IPS-NIHi11 (cell line): ENCODE results near the gene FHOD3.

Experiments used
- DNase-seq: peaks from one replicate; pipeline ENCODE4 v3.0.0; 2012; ENCODE audit warnings: mixed read lengths, low spot score

Gene FHOD3

DNA sequence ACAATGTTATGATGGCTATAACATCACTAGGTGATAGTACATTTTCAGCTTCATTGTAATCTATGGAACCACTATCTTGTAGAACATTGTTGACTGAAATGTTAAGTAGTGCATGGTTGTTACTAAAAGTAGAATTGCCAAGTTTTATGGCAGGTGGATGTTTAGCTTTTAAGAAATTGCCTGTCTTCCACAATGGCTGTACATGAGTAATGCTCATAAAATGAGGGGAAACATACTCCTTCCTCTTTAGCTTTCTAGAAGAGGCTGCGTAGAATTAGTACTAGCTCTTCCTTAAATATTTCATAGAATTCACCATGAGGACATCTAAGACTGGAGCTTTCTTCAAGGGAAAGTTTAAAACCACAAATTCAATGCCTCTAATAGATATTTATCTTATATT is 370.3 kb downstream of the FHOD3 start:
- DNase-seq = no peak

DNA sequence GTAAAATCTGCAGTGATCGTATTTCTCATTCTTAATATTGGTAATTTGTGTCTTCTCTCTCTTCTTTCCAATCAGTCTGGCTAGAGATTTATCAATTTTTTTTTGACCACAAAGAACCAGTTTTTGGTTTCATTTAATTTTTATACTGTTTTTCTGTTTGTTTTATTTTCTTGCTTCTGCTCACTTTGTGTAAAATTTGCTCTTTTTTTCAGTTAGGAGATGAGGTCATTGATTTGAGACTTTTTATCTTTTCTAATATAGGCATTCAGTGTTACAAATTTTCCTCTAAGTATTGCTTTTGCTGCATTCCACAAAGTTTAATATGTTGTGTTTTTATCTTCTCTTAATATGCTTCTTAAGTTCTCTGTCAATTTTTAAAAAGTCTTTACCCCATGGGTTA is 370.8 kb downstream of the FHOD3 start:
- DNase-seq = no peak

DNA sequence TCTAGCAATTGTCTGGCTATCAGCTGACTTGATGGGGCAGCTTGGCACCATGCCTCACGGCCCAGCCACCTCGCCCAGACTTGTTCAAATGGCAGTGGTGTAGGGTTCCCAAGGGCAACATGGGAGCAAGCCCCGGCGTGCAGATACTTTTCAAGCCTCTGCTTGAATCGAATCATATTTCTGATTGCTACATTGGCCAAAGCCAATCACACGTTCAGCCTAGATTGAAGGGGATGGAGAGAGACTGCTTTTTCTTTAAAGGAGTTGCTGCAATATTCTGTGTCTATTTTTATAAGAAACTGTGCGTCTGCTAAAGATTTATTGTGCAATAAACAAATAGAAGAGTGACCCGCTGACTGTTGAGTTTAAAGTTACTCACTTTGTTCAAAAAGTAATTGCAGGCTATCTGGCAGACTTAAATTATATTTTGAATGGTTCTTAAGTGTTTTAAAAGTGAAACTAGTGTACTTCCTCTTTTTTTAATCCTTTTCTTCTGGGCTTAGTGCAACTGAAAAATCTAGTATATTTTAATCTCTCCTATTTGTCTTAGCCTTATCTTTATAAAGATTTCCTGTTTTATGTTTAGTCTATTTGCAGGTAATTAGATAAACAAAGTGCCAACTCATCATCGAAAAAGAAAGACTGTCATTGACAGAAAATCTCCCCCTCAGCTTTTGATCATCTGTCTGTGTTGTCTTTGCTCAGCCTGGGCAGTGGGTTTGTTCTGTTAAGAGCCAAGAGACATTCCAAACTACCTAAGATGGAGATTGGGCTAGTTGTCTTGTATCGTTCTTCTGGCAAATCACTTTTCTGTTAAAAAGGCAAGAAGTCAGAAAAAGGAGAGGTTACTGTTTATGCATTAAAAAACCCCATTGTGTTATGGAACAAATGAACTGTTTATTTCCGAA is 375.2 kb downstream of the FHOD3 start:
- DNase-seq = no peak

DNA sequence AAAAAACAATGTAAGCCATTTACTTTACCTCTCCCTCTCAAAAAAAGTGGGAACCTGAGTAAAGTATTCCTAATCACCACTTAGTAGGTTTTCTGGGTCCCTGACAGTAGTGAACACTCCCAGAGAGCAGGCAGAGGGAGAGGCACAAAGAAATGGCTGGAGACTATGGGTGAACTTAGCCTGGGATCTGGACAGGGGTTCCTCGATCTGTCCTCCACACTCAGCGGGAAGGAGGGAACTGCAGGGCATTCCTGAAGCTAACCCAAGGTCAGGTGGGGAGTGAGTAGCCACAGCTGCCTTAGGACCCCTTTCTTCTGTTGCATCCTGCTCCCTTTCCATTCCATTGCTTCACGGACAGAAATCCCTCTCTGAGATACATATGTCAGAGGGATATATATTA is 375.9 kb downstream of the FHOD3 start:
- DNase-seq = no peak

DNA sequence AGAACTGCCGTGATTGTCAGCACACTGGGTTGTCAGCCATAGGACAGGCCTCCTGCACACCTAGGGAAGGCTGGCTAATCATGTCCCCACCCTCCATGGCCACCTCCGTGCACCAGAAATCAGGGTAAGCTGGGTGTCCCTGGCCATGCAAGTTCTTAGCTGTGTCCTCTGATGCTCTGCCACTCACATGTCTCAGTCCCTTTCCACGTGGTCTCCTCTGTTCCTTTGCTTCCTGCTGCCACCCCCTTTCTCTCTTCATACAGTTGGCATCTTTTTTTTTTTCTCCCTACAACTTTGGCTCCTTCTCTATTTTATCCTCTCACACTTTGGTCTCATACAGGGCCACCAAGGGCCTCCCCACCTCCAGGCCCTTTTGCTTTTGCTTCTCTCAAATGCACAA is 377.6 kb downstream of the FHOD3 start:
- no peak for DNase-seq

DNA sequence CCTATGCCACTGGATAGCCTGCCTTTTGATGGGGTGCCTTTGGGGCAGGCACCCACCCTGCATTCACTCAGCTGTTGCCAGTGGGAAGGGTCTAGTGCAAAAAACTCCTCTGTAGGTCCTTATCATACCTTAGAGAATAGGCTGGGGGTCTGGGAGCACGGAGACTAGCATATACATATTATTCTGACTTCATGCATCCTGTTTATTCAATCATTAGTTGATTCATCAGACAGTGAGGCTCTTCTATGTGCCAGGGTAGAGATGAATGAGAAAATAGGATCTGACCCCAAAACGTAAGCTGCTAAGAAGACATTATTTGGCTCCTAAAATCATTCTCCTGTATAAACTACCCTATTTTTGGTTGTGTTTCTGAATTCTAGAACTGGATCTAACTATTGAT is 378.0 kb downstream of the FHOD3 start:
- DNase-seq = no peak

DNA sequence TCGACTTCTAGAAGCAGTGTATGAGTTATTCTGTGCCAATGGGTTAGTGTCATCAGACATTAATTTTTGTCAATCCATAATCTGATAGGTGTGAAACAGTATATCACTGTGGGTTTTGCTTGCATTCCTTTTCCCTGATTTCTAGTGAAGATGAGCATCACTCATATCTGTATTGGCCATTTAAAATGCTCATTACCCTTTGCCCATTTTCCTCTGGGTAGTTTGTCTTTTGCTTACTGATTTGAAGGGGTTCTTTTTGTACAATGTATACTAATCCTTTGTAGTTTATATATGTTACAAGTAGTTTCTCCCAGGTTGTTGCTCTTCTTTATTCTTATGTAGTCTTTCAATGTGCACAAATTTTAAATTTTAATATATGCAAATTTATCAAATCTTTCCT is 379.1 kb downstream of the FHOD3 start:
- no peak for DNase-seq

DNA sequence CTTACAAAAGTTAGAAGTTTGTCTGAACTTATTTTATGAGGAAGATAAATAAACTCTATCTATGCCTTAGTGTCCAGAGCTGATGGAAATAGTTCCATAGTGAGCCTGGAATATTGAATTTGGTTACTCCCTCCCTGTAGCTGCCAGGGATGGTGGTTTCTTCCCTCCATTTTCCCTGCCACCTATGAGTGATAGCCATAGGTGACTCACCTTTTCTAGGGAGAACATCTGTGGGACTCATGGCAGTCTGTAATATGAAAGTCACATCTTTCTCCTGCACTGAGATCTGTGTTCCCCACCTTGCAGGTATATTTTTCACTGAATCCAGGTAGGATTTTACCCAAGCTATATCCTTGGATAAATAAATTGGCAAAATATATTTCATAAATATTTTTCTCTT is 382.5 kb downstream of the FHOD3 start:
- no peak for DNase-seq

DNA sequence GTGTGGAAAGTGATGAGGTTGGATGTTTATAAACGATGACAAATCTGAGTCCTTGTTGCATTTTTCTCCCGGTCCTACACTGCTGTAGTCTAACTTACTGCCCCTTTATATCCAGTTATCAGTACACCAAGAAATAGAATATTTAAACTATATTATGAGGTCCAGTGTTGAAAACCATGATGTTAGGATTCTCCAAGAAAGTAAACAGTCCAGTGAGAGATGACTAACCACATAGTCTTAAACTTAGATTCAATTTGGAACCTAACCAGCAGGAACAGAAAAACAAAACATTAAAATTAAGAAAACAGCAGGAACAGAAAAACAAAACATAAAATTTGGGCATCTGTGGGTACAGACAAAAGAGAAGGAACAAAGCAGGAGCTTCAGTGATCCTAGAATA is 388.1 kb downstream of the FHOD3 start:
- no peak for DNase-seq

DNA sequence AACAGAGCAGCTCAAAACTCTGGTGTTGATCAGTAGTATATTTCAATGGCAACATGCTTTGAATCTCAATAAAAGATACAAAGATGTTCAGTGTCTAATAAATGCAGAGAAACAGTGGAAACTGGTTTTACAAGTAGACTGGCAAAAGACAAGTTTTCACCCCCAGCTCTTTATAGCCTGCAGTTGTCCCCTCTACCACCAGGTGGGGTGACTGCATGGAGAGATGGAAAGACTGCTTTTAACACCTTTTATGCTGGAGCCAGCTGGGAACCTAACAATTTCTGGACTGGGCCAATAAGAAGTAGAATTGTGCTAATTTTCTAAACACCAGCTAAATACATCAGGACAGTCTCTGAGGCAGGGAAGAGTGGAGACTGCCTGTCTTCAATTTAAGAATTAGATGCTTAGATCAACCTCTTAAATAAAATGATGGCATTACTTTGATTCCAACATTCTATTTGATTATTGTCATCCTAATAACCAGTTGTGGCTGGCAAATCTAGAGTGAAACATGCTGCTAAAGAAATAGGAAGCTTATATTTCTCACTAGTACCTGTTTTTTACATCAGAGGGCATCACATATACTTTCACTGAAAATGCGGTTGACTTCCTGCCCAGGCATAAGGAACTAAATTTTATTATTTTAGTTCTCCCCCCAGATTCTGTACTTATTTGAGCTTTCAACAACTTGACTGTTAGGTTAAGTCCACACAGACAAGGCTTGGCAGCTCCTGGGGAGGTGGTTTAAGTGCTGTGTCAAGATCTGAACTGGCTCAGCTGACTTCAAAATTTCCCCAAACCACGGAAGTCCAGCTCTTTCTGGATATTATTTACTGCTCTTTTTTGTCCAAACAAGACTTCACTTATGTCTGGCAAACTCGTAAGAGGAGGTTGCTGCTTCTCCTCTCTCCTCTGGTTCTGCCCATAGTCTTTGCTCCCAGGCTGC is 390.8 kb downstream of the FHOD3 start:
- peak; percentile 80 for DNase-seq

DNA sequence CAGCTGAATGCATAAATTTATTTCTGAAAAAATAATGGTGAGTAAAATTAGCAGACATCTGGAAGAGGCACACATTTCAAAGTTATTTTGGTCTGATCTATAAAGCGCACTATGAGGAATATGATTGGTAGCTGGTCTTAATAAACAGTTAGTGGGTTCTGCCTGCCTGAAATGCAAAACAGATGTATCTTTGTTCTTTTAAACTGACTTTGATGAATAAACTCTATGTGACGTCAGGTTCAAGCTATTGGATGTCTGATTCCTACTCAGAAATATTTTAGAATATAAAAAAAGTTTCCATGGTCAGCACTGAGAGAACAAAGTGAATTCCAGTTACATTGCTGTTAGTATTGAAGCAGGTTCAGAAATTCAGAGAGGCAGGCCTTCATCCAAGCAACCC is 394.9 kb downstream of the FHOD3 start:
- no peak for DNase-seq

DNA sequence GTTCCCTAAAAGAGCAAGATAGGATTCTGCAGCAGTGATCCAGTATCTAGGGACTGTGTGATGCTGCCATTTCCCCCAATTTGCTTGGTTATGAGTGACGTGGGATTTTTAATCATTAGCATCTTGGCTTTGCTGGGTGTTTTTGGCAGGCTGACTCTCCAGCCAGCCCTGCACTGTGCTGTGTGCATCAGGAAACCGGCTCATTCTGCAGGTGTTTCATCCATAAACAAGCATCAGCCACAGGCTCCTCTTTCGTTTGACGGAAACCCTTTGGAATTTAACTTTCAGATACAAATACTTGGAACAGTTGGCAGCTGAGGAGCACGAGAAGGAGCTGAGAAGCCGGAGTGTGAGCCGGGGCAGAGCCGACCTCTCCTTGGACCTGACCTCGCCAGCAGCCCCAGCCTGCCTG is 395.4 kb downstream of the FHOD3 start:
- DNase-seq = no peak

DNA sequence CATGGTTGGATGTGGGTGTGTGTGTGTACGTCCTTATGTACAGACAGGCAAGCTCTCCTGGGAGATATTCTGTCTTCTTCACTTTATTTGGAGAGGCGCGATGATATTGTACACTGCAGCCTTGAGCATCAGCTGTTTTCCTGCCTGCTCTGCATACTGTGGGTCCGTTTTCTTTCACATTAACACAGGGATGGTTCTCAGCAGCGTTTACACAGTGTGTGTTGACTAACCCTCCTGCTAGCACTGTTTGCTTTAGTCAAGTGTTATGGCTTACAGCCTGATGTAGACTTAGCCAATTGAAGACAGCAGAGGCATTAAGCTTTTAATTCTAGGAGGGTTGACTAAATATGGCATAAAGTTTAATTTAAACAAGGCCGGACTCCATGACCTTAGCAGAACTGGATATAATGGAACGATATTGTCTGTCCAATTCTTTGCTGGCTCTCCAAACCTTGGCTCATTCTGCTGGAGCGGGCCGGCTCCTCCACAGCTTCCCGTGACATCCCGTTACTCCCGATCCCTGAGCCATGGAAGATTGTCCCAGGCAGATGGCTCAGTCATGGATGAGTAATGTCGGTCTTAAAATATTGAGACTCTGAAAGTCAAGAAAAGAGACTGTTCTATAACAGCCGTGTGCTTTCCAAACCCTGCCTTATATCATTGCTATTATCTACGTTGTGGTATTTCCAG is 396.6 kb downstream of the FHOD3 start:
- DNase-seq = no peak

DNA sequence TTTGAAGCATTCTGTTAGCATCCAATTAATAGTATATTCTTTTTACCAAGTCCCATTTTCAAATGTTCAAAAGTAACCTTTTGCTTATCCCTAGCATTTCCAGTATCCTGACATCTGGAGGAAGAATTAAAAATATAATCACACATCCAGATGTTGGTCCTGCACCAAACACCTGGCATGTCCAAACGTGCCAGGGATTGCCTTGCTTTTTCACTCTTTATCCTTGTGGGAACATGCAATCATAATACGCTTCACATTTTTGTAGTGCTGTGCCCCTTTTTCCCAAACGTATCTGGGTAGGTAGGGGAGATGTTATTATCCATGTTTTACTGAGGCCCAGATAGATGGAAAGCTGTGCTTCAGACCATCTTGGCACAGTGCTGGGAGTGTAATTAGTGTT is 398.3 kb downstream of the FHOD3 start:
- no peak for DNase-seq

DNA sequence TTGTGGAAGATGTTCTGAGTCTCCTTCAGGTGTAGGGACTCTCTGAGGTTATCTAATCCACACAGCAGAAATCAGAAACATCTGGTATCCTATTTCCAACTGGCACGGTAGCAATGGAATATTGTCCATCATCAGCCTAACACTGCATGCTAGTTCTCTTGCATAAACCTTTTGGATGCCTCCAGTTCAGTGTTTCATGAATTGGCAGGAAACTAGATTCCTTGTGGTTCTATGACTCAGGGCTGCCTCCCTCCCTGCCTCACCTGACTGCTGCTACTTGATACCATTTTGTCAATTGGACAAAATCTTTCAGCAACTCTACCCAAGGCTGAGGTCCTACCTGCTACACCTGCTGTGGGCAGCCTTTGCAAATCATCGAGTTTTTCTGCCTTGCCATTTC is 400.4 kb downstream of the FHOD3 start:
- DNase-seq = no peak

DNA sequence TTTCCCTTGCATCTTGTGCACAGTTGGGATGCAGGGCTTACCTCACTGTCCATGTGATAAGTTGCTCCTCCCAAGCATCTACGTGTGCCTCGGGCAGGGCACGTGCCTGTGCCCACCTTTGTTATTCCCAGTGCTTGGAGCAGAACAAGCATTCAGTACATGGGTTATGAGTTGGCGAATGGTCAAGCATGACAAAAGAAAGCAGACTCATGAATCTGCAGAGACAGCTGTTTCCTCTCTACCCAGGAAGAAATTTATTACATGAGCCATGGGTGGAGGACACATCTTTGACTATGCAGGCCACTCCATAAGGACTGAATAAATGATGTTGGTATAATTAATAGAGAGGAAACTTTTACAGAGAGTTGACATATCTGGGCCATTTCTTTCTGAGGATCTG is 403.4 kb downstream of the FHOD3 start:
- no peak for DNase-seq

DNA sequence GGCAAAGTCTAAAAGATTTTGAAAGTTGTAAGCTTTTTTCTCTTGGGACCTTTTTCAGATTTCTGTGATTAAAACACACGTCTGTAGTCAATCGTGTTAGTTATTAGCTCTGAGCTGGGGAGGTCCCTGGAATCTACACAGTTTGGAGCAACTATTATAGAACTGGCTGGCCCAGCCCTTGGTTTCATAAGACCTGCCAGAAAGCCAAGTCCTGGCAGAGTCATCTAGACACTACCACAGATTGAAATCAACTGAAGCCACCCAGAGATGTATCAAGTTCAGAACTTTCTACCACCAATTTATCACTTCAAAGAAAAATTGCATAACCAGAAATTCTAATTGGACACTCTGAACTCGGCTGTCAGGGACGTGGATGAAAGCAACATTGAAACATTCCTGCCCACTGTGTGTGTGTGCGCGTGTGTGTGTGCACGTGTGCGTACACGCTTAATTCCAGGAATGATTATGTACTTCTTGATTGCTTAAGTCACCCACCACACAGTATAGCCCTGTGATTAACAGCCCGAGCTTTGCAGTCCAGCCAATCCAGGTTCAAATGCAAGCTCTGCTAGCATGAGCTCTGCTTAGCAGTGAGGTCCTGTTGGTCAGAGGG is 405.0 kb downstream of the FHOD3 start:
- DNase-seq = no peak

DNA sequence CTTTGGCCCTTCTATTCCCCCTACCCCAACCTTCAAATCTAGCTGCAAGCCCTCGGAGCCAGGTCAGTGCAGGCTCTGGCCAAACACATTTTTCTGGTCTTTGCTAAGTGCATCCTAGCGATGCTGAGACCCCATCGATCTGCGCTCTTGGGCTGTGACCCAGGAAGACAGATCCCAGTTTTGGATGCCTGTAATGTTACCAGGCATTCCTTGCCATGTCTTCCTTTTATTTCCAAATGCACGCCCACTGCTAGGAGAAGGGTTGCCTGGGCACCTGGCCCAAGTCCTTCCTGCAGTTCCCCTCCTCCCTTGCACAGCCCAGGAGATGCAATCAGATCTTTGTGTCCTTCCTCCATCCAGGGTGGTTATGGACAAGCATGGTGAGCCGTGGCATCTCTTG is 406.6 kb downstream of the FHOD3 start:
- no peak for DNase-seq

DNA sequence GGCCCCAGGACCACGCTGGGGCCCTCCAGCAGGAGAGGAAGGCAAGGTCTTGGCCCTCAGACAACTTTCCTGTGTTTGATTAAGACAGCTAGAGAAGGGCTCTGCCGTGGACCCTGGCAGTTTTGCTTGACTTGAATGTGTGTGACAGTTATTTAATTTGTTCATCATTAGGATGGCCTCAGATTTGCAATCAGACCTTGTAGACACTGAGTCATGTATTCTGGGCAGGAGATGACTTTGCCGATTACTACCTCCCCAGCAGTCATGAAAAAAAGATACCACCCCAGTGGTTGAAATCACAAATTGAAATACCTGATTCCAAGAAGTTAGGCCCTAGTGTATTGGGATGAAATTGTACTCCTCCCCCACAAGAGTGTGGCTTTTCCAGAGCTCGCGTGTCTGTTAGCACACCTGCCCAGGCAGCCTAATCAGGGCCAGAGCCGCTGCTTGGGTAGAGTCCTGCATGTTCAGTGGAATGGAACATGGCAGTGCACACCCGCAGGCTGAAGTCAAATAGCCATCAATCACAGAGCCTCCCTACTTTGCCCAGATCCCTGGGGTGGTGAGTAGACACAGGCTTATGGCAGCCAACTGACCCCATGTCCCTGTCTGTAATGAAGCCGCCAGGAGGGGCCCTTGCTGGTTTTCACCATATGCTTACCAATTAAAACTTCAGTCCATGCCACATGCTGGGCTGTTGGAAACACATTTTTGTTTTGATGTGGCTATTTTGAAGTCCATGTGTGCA is 408.8 kb downstream of the FHOD3 start:
- no peak for DNase-seq

DNA sequence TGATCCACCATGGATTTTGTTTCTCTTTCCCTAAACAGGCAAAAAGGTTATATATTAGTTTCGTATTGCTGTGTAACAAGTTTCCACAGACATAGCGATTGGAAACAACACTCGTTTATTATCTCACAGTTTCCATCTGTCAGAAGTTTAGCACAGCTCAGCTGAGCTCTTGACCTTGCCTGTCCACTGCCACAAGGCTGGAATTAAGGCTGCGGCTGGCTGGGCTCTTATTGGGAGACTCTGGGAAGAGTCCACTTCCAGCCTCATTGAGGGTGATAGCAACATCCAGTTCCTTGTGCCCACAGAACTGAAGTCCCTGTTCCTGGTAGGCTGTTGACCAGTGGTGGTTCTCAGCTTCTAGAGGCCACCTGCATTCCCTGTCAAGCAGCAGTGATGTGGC is 410.9 kb downstream of the FHOD3 start:
- DNase-seq = no peak

DNA sequence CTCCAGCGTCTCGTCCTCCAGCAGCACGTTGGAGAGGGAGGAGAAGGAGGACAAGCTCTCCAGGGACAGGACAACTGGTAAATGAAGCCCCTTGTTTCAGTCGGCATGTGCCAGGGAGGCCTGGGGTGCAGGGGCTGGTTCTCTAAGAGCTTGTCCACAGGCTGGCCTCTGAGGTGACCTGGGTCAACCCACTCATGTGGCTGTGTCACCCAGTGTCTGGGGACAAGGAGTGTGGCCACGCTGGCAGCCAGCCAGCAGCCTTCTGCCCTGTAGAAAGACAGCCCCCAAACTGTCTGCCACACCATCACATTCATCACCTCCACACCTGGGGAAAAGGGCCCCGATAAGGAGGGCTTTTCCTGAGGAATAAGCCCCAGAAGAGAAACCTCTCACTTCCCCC is 411.8 kb downstream of the FHOD3 start:
- DNase-seq = no peak
